GM21619 (cell line): ENCODE results near the gene BMAL2.

Experiments used
- ATAC-seq: cut with Tn5 transposase; IDR thresholded peaks from one replicate; pipeline ENCODE4 v1.9.1; 2021; ENCODE audit not compliant: unreplicated experiment

BMAL2 gene

GRCh38 chr12:27355486-27355885, 22.9 kb downstream of the BMAL2 start:
- no peak for ATAC-seq

- ATAC-seq: no peak
These were observed 23.3 kb downstream of the BMAL2 start for GRCh38 chr12:27355979-27356378.

- ATAC-seq: no peak
These were observed 27.1 kb downstream of the BMAL2 start for GRCh38 chr12:27359578-27360340.

GRCh38 chr12:27361372-27361771, 28.7 kb downstream of the BMAL2 start:
- no peak for ATAC-seq

- no peak for ATAC-seq
These were observed 34.0 kb downstream of the BMAL2 start for GRCh38 chr12:27366621-27367020.

- no peak for ATAC-seq
These were observed 34.4 kb downstream of the BMAL2 start for GRCh38 chr12:27367078-27367477.

- no peak for ATAC-seq
These were observed 49.6 kb downstream of the BMAL2 start for GRCh38 chr12:27382171-27382795.
